Measurements from ENCODE around the gene WNT4.

- TF ChIP-seq CTCF (IDR thresholded peaks at IDR 0.05; ENCODE audit: low read depth, low read length) = no peak
- no peak for TF ChIP-seq EZH2phosphoT487 (IDR thresholded peaks at IDR 0.05; ENCODE audit: low read depth)
Measured at GRCh38 chr1:22126531-22126930, 16.4 kb downstream of the WNT4 start.
